ENCODE results near the gene CTU1.

CTU1 gene

DNA sequence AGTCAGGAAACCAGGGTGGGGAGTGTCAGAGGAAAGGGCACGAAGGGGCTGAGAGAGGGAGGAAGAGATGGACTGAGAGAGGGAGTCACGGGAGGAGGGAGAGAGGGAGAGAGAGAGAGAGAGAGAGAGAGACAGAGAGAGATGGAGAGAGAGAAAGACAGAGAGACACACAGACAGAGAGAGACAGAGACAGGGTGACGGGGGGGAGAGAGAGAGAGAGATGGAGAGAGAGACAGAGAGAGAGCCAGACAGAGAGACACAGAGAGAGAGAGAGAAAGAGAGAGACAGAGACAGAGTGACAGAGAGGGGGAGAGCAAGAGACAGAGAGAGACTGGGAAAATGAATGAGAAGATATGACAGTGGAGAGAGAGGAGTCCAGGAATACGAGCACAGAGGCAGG is 25.0 kb downstream of the CTU1 start:
- Histone ChIP-seq H3K4me3 (ENCODE audit: low read length) (no peak overlapping the region), H3K9ac (ENCODE audit: low read length) (no peak overlapping the region), H3K27me3 (ENCODE audit: low read depth, low read length) (peaks cover 6% of the 10 kb centered on the region), H3K27ac (ENCODE audit: low read length) (no peak overlapping the region), H3K4me2 (ENCODE audit: low read length) (no peak overlapping the region), H4K20me1 (ENCODE audit: insufficient read depth, low read length) (no peaks in the 10 kb centered on the region), H3K79me2 (ENCODE audit: low read length) (no peaks in the 10 kb centered on the region), H3K9me3 (ENCODE audit: insufficient read depth, low read length) (no peaks in the 10 kb centered on the region), H3K36me3 (replicated peaks; ENCODE audit: low read depth, low read length) (no peaks in the 10 kb centered on the region), H3K4me1 (ENCODE audit: low read length) (no peaks in the 10 kb centered on the region), H2AFZ (ENCODE audit: low read depth, low read length) (no peak overlapping the region)
- TF ChIP-seq, protein P1, sequence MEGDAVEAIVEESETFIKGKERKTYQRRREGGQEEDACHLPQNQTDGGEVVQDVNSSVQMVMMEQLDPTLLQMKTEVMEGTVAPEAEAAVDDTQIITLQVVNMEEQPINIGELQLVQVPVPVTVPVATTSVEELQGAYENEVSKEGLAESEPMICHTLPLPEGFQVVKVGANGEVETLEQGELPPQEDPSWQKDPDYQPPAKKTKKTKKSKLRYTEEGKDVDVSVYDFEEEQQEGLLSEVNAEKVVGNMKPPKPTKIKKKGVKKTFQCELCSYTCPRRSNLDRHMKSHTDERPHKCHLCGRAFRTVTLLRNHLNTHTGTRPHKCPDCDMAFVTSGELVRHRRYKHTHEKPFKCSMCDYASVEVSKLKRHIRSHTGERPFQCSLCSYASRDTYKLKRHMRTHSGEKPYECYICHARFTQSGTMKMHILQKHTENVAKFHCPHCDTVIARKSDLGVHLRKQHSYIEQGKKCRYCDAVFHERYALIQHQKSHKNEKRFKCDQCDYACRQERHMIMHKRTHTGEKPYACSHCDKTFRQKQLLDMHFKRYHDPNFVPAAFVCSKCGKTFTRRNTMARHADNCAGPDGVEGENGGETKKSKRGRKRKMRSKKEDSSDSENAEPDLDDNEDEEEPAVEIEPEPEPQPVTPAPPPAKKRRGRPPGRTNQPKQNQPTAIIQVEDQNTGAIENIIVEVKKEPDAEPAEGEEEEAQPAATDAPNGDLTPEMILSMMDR (IDR thresholded peaks at IDR 0.05; ENCODE audit: low read depth, low read length) = no peak
- TF ChIP-seq EZH2phosphoT487 (IDR thresholded peaks at IDR 0.05; ENCODE audit: low read depth) = no peak

DNA sequence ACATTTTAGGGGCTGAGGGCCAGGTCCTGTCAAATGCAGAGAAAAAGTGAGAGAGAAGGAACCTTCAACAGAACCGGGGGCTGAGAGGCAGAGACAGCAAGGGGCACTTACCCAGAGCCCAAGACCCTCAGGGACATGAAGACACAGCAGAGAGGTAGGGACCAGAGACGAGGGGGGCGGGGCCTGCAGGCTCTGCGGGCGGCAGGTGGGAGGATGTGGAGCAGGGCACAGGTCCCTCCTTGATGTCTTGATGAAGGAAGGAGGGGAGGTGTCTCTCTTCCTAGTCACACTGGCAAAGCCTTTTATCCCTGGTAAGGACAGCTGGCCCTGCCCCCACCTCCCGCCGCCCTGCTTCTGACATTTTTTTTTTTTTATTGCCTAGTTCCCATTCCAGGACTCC is 25.6 kb downstream of the CTU1 start, which contains the start of gene KLK14:
KLK14 (minus strand) TSS at position 277 of the 400 bp plus-strand sequence; CDS start at position 4, 273 bp downstream.
- H3K9me3 ChIP-seq (ENCODE audit: insufficient read depth, low read length) = no peaks in the 10 kb centered on the region
- H3K36me3 ChIP-seq (replicated peaks; ENCODE audit: low read depth, low read length) = no peaks in the 10 kb centered on the region
- no peak within 1 kb of the TSS for H3K4me3 ChIP-seq (ENCODE audit: low read length)
- H3K27me3 ChIP-seq (ENCODE audit: low read depth, low read length) = peaks cover 6% of the 10 kb centered on the region
- no peak for TF ChIP-seq EZH2phosphoT487 (IDR thresholded peaks at IDR 0.05; ENCODE audit: low read depth)
- TF ChIP-seq, protein P1 (IDR thresholded peaks at IDR 0.05; ENCODE audit: low read depth, low read length) = no peak
- no peak within 1 kb of the TSS for H3K9ac ChIP-seq (ENCODE audit: low read length)
- H3K4me2 ChIP-seq (ENCODE audit: low read length) = no peak within 1 kb of the TSS
- H2AFZ ChIP-seq (ENCODE audit: low read depth, low read length) = no peak within 1 kb of the TSS
- H4K20me1 ChIP-seq (ENCODE audit: insufficient read depth, low read length) = no peaks in the 10 kb centered on the region
- no peaks in the 10 kb centered on the region for H3K79me2 ChIP-seq (ENCODE audit: low read length)
- H3K27ac ChIP-seq (ENCODE audit: low read length) = no peak within 1 kb of the TSS
- no peaks in the 10 kb centered on the region for H3K4me1 ChIP-seq (ENCODE audit: low read length)

DNA sequence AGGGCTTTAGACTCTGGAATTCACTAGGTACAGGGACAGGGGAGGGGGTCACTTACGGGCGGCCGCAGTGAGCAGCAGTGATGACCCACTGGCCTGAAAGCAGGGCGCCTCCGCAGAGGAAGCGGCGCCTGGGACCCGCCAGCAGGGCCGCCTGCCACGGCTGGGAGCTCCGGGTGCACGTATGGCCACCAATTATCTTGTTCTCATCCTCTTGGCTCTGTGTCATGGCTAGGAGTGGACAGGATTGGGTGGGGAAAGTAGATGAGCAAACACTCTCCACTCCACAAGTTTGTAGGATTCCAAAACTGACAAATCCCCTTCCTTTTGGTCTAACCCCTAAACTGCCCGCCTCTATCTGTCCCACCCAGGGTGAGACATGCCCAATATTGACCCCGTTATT is 26.7 kb downstream of the CTU1 start:
- H3K9me3 ChIP-seq (ENCODE audit: insufficient read depth, low read length) = no peaks in the 10 kb centered on the region
- H3K4me2 ChIP-seq (ENCODE audit: low read length) = no peak overlapping the region
- no peaks in the 10 kb centered on the region for H3K4me1 ChIP-seq (ENCODE audit: low read length)
- no peaks in the 10 kb centered on the region for H3K79me2 ChIP-seq (ENCODE audit: low read length)
- no peak overlapping the region for H3K4me3 ChIP-seq (ENCODE audit: low read length)
- TF ChIP-seq, protein P1 (IDR thresholded peaks at IDR 0.05; ENCODE audit: low read depth, low read length) = no peak
- no peak for TF ChIP-seq EZH2phosphoT487 (IDR thresholded peaks at IDR 0.05; ENCODE audit: low read depth)
- no peak overlapping the region for H3K9ac ChIP-seq (ENCODE audit: low read length)
- H3K36me3 ChIP-seq (replicated peaks; ENCODE audit: low read depth, low read length) = no peaks in the 10 kb centered on the region
- peaks cover 6% of the 10 kb centered on the region for H3K27me3 ChIP-seq (ENCODE audit: low read depth, low read length)
- H3K27ac ChIP-seq (ENCODE audit: low read length) = no peak overlapping the region
- no peaks in the 10 kb centered on the region for H4K20me1 ChIP-seq (ENCODE audit: insufficient read depth, low read length)
- H2AFZ ChIP-seq (ENCODE audit: low read depth, low read length) = no peak overlapping the region

DNA sequence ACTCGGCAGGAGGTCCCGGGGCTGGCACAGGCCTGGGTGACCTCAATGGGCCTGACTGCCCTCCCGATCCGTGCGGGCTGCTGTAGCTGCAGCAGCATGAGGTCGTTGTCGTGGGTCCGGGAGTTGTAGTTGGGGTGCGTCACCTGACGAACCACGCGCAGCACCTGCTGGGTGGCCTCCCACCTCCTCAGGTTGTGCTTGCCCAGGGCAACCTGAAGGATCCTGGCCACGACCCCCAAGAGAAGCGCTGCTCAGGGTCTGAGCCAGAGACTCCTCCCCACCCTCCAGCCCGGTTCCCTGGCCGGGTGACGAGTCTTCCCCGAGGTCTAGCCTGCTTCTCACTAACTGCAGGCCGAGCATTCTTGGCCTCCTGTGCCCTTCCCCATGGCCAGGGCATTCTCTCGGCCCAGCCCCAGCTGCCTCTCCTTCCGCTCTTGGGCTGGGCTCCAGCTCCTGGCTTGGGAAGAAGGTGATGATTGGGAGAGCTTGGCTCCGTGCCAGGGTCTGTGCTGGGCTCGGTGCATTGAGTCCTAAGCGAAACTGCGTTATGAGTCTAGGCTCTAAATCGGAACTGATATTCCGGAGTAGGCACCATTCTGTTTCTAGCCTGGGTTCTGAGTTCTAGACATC is 28.6 kb downstream of the CTU1 start:
- Histone ChIP-seq H3K9ac (ENCODE audit: low read length) (no peak overlapping the region), H3K4me2 (ENCODE audit: low read length) (no peak overlapping the region), H2AFZ (ENCODE audit: low read depth, low read length) (no peak overlapping the region), H3K27ac (ENCODE audit: low read length) (no peak overlapping the region), H3K9me3 (ENCODE audit: insufficient read depth, low read length) (no peaks in the 10 kb centered on the region), H3K4me3 (ENCODE audit: low read length) (no peak overlapping the region), H3K27me3 (ENCODE audit: low read depth, low read length) (peaks cover 11% of the 10 kb centered on the region), H3K4me1 (ENCODE audit: low read length) (no peaks in the 10 kb centered on the region), H3K36me3 (replicated peaks; ENCODE audit: low read depth, low read length) (no peaks in the 10 kb centered on the region), H4K20me1 (ENCODE audit: insufficient read depth, low read length) (no peaks in the 10 kb centered on the region), H3K79me2 (ENCODE audit: low read length) (no peaks in the 10 kb centered on the region)
- no peak for TF ChIP-seq EZH2phosphoT487 (IDR thresholded peaks at IDR 0.05; ENCODE audit: low read depth)

Measured in OCI-LY3 (cell line).